Liver (tissue), 9 donors: Measurements from ENCODE around the gene E2F2. TPM values are rescaled to one million over a fixed set of nuclear protein-coding genes. Genes with fewer than 3 reads are reported as not detected.
A peak's percentile ranks its signal among the peaks of the same experiment; 100 is the strongest.

Experiments used
- DNase-seq: peaks from one replicate; pipeline ENCODE4 v3.0.0-alpha.2; 2017; ENCODE audit warnings: low spot score
- H3K27ac ChIP-seq, 2 donors: one replicate each; pipeline ENCODE4 v1.7.0; 2013; ENCODE audit warnings: inconsistent platforms in 2 of 2, low read length in 2 of 2, control low read depth in 1 of 2, low read depth in 1 of 2, mild to moderate bottlenecking in 1 of 2
- H3K27me3 ChIP-seq, 4 donors: one replicate each; pipeline versions ENCODE4 v1.6.1 to v1.7.0; 2013; ENCODE audit warnings: low read length in 3 of 4, inconsistent platforms in 1 of 4, mild to moderate bottlenecking in 1 of 4, moderate library complexity in 1 of 4; ENCODE audit not compliant: control insufficient read depth in 4 of 4, insufficient read depth in 4 of 4
- H3K36me3 ChIP-seq, 4 donors: one replicate each; pipeline versions ENCODE4 v1.6.1 to v1.7.0; 2013; ENCODE audit warnings: low read length in 3 of 4, mild to moderate bottlenecking in 3 of 4, low read depth in 1 of 4, moderate library complexity in 1 of 4; ENCODE audit not compliant: control insufficient read depth in 4 of 4, insufficient read depth in 3 of 4
- H3K4me1 ChIP-seq, 4 donors: one replicate each; pipeline versions ENCODE4 v1.6.1 to v1.7.0; 2013; ENCODE audit warnings: low read length in 3 of 4, mild to moderate bottlenecking in 3 of 4, moderate library complexity in 1 of 4; ENCODE audit not compliant: control insufficient read depth in 4 of 4, insufficient read depth in 4 of 4
- H3K4me3 ChIP-seq, 3 donors: one replicate each; pipeline versions ENCODE4 v1.6.1 to v1.7.0; 2013; ENCODE audit warnings: low read length in 3 of 3, control low read depth in 1 of 3, low read depth in 1 of 3, mild to moderate bottlenecking in 1 of 3
- H3K9ac ChIP-seq, 2 donors: one replicate each; pipeline ENCODE4 v1.7.0; 2013; ENCODE audit warnings: low read length in 2 of 2, mild to moderate bottlenecking in 2 of 2, moderate library complexity in 2 of 2, control low read depth in 1 of 2, low read depth in 1 of 2
- H3K9me3 ChIP-seq, 4 donors: one replicate each; pipeline versions ENCODE4 v1.6.1 to v1.7.0; 2013; ENCODE audit warnings: low read length in 3 of 4; ENCODE audit not compliant: control insufficient read depth in 4 of 4
- ATF3 ChIP-seq: IDR thresholded peaks from 2 replicates; pipeline ENCODE4 v1.6.1; 2016; ENCODE audit warnings: antibody characterized with exemption
- CTCF ChIP-seq: fragments of 150-350 bp; IDR thresholded peaks from 2 replicates; pipeline ENCODE4 v1.5.1; 2017; ENCODE audit warnings: improper control_type of control experiment, low read depth, low read length; ENCODE audit not compliant: missing input control
- EGR1 ChIP-seq, 2 donors: IDR thresholded peaks; 2 replicates each; pipeline ENCODE4 v1.6.1; 2016 to 2018; ENCODE audit warnings: antibody characterized with exemption in 2 of 2, low read depth in 2 of 2
- FOXA1 ChIP-seq: IDR thresholded peaks from 2 replicates; pipeline ENCODE4 v1.6.1; 2016; ENCODE audit warnings: antibody characterized with exemption
- FOXA2 ChIP-seq: IDR thresholded peaks from 2 replicates; pipeline ENCODE4 v1.6.1; 2016; ENCODE audit warnings: antibody characterized with exemption
- GABPA ChIP-seq, 2 donors: IDR thresholded peaks in 1 of 2; conservative IDR thresholded peaks in 1 of 2; 2 replicates each; pipeline ENCODE4 v1.6.1; 2016; ENCODE audit warnings: antibody characterized with exemption in 2 of 2, mild to moderate bottlenecking in 1 of 2, moderate library complexity in 1 of 2
- HNF4A ChIP-seq, 2 donors: conservative IDR thresholded peaks; 2 replicates each; pipeline ENCODE4 v1.6.1; 2016; ENCODE audit warnings: antibody characterized with exemption in 2 of 2, mild to moderate bottlenecking in 2 of 2
- HNF4G ChIP-seq: IDR thresholded peaks from 2 replicates; pipeline ENCODE4 v1.6.1; 2016; ENCODE audit warnings: antibody characterized with exemption
- JUND ChIP-seq, 2 donors: IDR thresholded peaks; 2 replicates each; pipeline ENCODE4 v1.6.1; 2016; ENCODE audit warnings: antibody characterized with exemption in 2 of 2
- MAX ChIP-seq: IDR thresholded peaks from 2 replicates; pipeline ENCODE4 v1.6.1; 2016; ENCODE audit warnings: antibody characterized with exemption
- NR2F2 ChIP-seq: IDR thresholded peaks from 2 replicates; pipeline ENCODE4 v1.6.1; 2016; ENCODE audit warnings: antibody characterized with exemption
- RAD21 ChIP-seq, 2 donors: IDR thresholded peaks; 2 replicates each; pipeline ENCODE4 v1.6.1; 2016; ENCODE audit warnings: antibody characterized with exemption in 2 of 2, mild to moderate bottlenecking in 2 of 2
- REST ChIP-seq: IDR thresholded peaks from 2 replicates; pipeline ENCODE4 v1.6.1; 2016; ENCODE audit warnings: antibody characterized with exemption, mild to moderate bottlenecking
- RXRA ChIP-seq, 2 donors: IDR thresholded peaks; 2 replicates each; pipeline ENCODE4 v1.6.1; 2017 to 2018; ENCODE audit warnings: antibody characterized with exemption in 2 of 2, mild to moderate bottlenecking in 1 of 2
- YY1 ChIP-seq: IDR thresholded peaks from 2 replicates; pipeline ENCODE4 v1.6.1; 2016; ENCODE audit warnings: antibody characterized with exemption, mild to moderate bottlenecking
- WGBS: extraction: QIAGEN DNeasy Blood & Tissue Kit; methylation state at CpG from one replicate; pipeline ENCODE4 v1.1.7; 2013; 5-methylcytosine and 5-hydroxymethylcytosine counted together
- polyA plus RNA-seq, 2 donors: library from polyadenylated mRNA; stranded (reverse) in 1 of 2; unstranded in 1 of 2; fragments of 200-250 nt in 1 of 2; fragments of >200 nt in 1 of 2; fragmentation: Nextera tagmentation in 1 of 2; extraction: Ambion mirVana in 1 of 2; gene quantifications; one replicate each; pipeline versions ENCODE4 v1.2.1 to v1.2.3, GENCODE V29; 2013 to 2015
- total RNA-seq, 2 donors: library from RNA; depleted of rRNA; stranded (reverse); fragments of >200 nt; gene quantifications; one replicate each; pipeline ENCODE4 v1.2.3, GENCODE V29; 2014
- donor health status: healthy.
- donor health status: healthy.
- donor health status: healthy.
- donor health status: healthy.
- donor health status: healthy.

E2F2 gene
- total and polyA plus RNA-seq, 4 donors, result 0.08 to 79.9 (median 0.44) TPM

GRCh38 chr1:23537296-23537973 lies 6.4 kb upstream of the E2F2 start:
- Histone ChIP-seq H3K9ac (no peak overlapping the region), H3K4me3 (no peak overlapping the region), H3K4me1 (peaks cover 0 to 6% (median 5%) of the 10 kb centered on the region in 4 donors), H3K36me3 (no peaks in the 10 kb centered on the region), H3K9me3 (no peaks in the 10 kb centered on the region), H3K27me3 (no peaks in the 10 kb centered on the region), H3K27ac (no peak overlapping the region)
- TF ChIP-seq RXRA (IDR thresholded peaks at IDR 0.05), result peak in 1 of 2 donors; percentile 22
- TF ChIP-seq JUND (IDR thresholded peaks at IDR 0.05), result no peak
- peak; percentile 74 to 77 for TF ChIP-seq HNF4A (conservative IDR thresholded peaks at IDR 0.05)
- peak; percentile 53 for TF ChIP-seq HNF4G
- DNase-seq, result no peak
- WGBS, result 54% methylated on average over 9 of the region's 9 CpGs

GRCh38 chr1:23533246-23534023 lies 2.4 kb upstream of the E2F2 start:
- H3K9me3 ChIP-seq, result no peaks in the 10 kb centered on the region
- no peaks in the 10 kb centered on the region for H3K27me3 ChIP-seq
- H3K27ac ChIP-seq, result no peak overlapping the region
- no peak for DNase-seq
- no peaks in the 10 kb centered on the region for H3K36me3 ChIP-seq
- WGBS, result 78% methylated on average over 6 of the region's 6 CpGs
- H3K4me1 ChIP-seq, result peaks cover 12 to 18% (median 14%) of the 10 kb centered on the region in 4 donors
- TF ChIP-seq YY1 (no peak), FOXA2 (no peak), NR2F2 (no peak), HNF4A (conservative IDR thresholded peaks at IDR 0.05) (no peak), CTCF (no peak), EGR1 (IDR thresholded peaks at IDR 0.05; ENCODE audit: low read depth in 2 of 2) (no peak), RAD21 (IDR thresholded peaks at IDR 0.05) (no peak), HNF4G (no peak), ATF3 (no peak), MAX (no peak), REST (no peak), GABPA (IDR thresholded peaks at IDR 0.05 in 1 of 2, conservative IDR thresholded peaks at IDR 0.05 in 1 of 2) (no peak), FOXA1 (no peak)
- H3K9ac ChIP-seq, result no peak overlapping the region
- no peak overlapping the region for H3K4me3 ChIP-seq
